K562 (cell line): ENCODE measurements around the gene DNAAF1.

Source experiments
- HDAC8 ChIP-seq: fragments of 450-650 bp; IDR thresholded peaks from 2 replicates; pipeline ENCODE4 v1.6.1; 2016; ENCODE audit warnings: mild to moderate bottlenecking, missing genetic modification characterization, moderate library complexity, missing compliant biosample characterization
- NRF1 ChIP-seq, 2 experiments: fragments of 450-650 bp; IDR thresholded peaks in 1 of 2; conservative IDR thresholded peaks in 1 of 2; 2 replicates each; pipeline ENCODE4 v1.6.1; 2014; ENCODE audit warnings: mild to moderate bottlenecking in 2 of 2
- ZNF175 ChIP-seq: fragments of 200-800 bp; sonication (Bioruptor generic); IDR thresholded peaks from 2 replicates; pipeline ENCODE4 v1.6.1; 2016; ENCODE audit warnings: low read depth, mild to moderate bottlenecking, missing genetic modification characterization, missing compliant biosample characterization
- ZNF274 ChIP-seq: IDR thresholded peaks from 2 replicates; pipeline ENCODE4 v1.6.1; 2011; ENCODE audit warnings: low read depth, mild to moderate bottlenecking, low read length, moderate library complexity, borderline replicate concordance

GRCh38 chr16:84177741-84178073 lies 32.6 kb downstream of the DNAAF1 start:
- TF ChIP-seq ZNF175 = no peak
- TF ChIP-seq NRF1 (conservative IDR thresholded peaks at IDR 0.05 in 1 of 2, IDR thresholded peaks at IDR 0.05 in 1 of 2) = no peak
- TF ChIP-seq ZNF274 = no peak
- TF ChIP-seq HDAC8 (tag) = no peak
